ENCODE measurements around the gene OR56A1.

- TF ChIP-seq CTCF (IDR thresholded peaks at IDR 0.05 in 2 of 3, conservative IDR thresholded peaks at IDR 0.05 in 1 of 3; ENCODE audit: insufficient read depth in 2 of 3, low read depth in 1 of 3, low read length in 3 of 3) (no peak), POLR2A (conservative IDR thresholded peaks at IDR 0.05) (no peak), RAD21 (CRISPR knock-in tag; conservative IDR thresholded peaks at IDR 0.05 in 1 of 2, IDR thresholded peaks at IDR 0.05 in 1 of 2) (no peak)
- TF ChIP-seq, protein P1, sequence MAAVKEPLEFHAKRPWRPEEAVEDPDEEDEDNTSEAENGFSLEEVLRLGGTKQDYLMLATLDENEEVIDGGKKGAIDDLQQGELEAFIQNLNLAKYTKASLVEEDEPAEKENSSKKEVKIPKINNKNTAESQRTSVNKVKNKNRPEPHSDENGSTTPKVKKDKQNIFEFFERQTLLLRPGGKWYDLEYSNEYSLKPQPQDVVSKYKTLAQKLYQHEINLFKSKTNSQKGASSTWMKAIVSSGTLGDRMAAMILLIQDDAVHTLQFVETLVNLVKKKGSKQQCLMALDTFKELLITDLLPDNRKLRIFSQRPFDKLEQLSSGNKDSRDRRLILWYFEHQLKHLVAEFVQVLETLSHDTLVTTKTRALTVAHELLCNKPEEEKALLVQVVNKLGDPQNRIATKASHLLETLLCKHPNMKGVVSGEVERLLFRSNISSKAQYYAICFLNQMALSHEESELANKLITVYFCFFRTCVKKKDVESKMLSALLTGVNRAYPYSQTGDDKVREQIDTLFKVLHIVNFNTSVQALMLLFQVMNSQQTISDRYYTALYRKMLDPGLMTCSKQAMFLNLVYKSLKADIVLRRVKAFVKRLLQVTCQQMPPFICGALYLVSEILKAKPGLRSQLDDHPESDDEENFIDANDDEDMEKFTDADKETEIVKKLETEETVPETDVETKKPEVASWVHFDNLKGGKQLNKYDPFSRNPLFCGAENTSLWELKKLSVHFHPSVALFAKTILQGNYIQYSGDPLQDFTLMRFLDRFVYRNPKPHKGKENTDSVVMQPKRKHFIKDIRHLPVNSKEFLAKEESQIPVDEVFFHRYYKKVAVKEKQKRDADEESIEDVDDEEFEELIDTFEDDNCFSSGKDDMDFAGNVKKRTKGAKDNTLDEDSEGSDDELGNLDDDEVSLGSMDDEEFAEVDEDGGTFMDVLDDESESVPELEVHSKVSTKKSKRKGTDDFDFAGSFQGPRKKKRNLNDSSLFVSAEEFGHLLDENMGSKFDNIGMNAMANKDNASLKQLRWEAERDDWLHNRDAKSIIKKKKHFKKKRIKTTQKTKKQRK (IDR thresholded peaks at IDR 0.05; ENCODE audit: borderline replicate concordance, low read depth, low read length), result no peak
These were observed 36.9 kb upstream of the OR56A1 start for GRCh38 chr11:6067502-6067901.
